Measurements from ENCODE around the gene ATAD5.
"Not testable (repeated sequence)": the region's sequence is repeated elsewhere in the genome, so short reads cannot be mapped to it uniquely, and the experiment has no call there.

ATAD5 gene

DNA sequence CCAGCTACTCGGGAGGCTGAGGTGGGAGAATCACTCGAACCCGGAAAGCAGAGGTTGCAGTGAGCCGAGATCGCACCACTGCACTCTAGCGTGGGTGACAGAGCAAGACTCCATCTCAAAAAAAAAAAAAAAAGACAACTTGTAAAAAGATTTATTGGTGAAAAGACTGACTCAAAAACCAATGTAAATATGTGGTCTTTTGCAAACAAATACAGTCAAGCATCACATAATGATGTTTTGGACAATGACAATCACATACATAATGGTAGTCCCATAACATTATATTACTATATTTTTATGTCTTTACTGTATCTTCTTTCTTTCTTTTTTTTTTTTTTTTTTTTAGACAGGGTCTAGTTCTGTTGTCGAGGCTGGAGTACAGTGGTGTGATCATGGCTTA, 15.6 kb upstream of the ATAD5 start:
- Histone ChIP-seq H3K27me3 (replicated peaks; ENCODE audit: control insufficient read depth, insufficient read depth, low read length) (no peaks in the 10 kb centered on the region), H3K4me3 (replicated peaks; ENCODE audit: low read depth, low read length) (no peak overlapping the region), H3K36me3 (ENCODE audit: control insufficient read depth, insufficient read depth, low read length) (no peaks in the 10 kb centered on the region; the same call in 1 of the 2 replicates)
- no peak for DNase-seq (ENCODE audit: extremely low read depth, insufficient read length)
- TF ChIP-seq, protein P1, sequence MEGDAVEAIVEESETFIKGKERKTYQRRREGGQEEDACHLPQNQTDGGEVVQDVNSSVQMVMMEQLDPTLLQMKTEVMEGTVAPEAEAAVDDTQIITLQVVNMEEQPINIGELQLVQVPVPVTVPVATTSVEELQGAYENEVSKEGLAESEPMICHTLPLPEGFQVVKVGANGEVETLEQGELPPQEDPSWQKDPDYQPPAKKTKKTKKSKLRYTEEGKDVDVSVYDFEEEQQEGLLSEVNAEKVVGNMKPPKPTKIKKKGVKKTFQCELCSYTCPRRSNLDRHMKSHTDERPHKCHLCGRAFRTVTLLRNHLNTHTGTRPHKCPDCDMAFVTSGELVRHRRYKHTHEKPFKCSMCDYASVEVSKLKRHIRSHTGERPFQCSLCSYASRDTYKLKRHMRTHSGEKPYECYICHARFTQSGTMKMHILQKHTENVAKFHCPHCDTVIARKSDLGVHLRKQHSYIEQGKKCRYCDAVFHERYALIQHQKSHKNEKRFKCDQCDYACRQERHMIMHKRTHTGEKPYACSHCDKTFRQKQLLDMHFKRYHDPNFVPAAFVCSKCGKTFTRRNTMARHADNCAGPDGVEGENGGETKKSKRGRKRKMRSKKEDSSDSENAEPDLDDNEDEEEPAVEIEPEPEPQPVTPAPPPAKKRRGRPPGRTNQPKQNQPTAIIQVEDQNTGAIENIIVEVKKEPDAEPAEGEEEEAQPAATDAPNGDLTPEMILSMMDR (IDR thresholded peaks at IDR 0.05; ENCODE audit: insufficient read depth, low read length, poor library complexity, severe bottlenecking), result no peak

DNA sequence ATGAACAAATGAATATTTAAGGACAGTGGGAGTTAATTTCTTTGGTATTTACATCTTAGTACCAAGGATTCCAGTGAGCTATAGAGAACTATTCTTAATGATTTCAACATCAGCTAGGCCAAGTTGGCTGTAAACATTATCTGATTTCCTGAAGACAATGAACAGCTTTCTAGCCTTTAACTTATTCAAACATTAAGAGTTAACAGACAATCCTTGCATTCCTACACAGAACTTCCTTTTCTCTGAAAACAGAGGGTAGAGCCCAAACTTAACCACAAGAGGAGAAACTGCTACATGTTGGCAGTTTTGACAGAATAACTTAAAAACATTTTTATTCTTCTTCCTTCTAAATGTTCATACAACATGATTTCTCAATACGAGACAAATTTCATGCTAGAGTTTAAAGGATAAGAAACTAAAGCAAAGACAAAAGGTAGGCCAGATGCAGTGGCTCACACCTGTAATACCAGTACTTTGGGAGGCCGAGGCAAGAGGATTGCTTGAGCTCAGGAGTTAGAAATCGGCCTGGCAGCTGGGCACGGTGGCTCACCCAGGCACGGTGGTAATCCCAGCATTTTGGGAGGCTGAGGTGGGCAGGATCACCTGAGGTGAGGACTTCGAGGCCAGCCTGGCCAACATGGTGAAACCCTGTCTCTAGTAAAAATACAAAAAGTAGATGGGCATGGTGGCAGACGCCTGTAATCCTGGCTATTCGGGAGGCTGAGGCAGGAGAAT, 11.6 kb upstream of the ATAD5 start:
- no peak for DNase-seq (ENCODE audit: extremely low read depth, insufficient read length)
- H3K4me3 ChIP-seq (replicated peaks; ENCODE audit: low read depth, low read length), result no peak overlapping the region

DNA sequence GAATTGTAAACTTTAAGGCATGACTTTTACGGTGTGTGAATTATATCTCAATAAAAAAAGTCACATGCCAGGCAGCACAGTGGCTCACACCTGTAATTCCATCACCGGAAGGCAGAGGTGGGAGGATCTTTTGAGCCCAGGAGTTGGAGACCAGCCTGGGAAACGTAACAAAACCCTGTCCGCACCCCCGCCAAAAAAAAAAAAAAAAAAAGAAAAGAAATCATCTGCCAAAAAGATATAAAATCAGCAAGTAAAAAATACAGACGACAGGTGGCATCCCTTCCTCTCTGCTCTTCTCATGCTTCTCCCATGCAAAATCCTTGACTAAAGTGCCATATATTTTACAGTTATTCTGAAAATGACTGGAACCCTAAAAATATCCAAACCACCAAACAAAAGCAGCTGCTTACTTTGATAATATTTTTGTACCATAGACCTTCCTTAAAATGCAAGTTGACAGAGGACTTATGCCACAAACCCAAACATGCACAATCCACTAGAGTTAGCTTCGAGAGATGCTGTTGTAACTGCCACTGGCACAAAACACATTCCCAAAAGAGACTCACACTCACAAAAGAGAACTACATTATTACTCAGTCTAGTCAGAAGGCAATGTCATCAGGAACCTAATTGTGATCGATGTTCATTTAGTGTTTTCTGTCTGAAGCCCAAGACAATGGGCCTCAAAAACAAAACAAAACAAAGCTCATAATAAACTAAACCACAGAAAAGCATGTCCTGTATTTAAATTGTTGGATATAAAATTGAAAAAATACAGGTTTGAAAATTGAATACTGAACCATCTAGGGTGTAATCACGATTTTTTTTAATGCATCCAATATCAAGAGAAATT, 9.7 kb upstream of the ATAD5 start:
- Histone ChIP-seq H3K36me3 (ENCODE audit: control insufficient read depth, insufficient read depth, low read length) (no peaks in the 10 kb centered on the region; the same call in 1 of the 2 replicates), H3K4me3 (replicated peaks; ENCODE audit: low read depth, low read length) (peak overlapping the region; percentile 81), H3K27me3 (replicated peaks; ENCODE audit: control insufficient read depth, insufficient read depth, low read length) (no peaks in the 10 kb centered on the region)
- DNase-seq (ENCODE audit: extremely low read depth, insufficient read length), result no peak
- TF ChIP-seq, protein P1 (IDR thresholded peaks at IDR 0.05; ENCODE audit: insufficient read depth, low read length, poor library complexity, severe bottlenecking), result no peak

More for the DNA sequence above, 11.6 kb upstream of the ATAD5 start:
- TF ChIP-seq, protein P1 (IDR thresholded peaks at IDR 0.05; ENCODE audit: insufficient read depth, low read length, poor library complexity, severe bottlenecking), result no peak
- H3K36me3 ChIP-seq (ENCODE audit: control insufficient read depth, insufficient read depth, low read length), result no peaks in the 10 kb centered on the region; the same call in 1 of the 2 replicates
- no peaks in the 10 kb centered on the region for H3K27me3 ChIP-seq (replicated peaks; ENCODE audit: control insufficient read depth, insufficient read depth, low read length)

DNA sequence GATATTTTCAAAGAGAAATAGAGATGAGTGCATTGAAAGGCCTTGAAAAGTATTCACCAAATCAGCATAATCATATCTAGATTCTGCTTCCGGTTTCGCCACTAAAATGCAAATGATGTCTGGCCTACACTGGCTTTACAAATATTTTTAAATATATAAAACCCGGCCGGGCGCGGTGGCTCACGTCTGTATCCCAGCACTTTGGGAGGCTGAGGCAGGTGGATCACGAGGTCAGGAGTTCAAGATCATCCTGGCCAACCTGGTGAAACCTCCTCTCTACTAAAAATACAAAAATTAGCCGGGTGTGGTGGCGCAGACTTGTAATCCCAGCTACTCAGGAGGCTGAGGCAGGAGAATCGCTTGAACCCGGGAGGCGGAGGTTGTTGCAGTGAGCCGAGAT, 8.8 kb upstream of the ATAD5 start:
- H3K36me3 ChIP-seq (ENCODE audit: control insufficient read depth, insufficient read depth, low read length), result not testable (repeated sequence)
- peak; percentile 52 for DNase-seq (ENCODE audit: extremely low read depth, insufficient read length)

DNA sequence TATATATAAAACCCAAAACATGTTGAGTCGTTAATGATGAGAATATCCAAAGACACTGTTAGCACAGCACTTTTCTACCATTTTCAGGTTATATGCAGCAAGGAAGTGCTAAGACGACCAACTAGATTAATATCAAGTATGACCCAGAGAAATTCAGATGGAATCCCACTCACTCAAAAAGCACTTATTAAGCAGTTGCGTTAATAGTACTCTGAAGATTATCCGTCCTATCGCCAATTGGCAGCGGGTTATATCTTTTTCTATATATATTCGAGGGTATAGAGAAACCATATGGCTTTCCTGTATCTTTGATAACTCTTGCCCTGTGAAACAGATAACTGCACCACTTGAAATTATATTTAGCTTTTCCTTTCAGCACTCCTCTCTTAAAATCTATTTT, 8.3 kb upstream of the ATAD5 start:
- H3K36me3 ChIP-seq (ENCODE audit: control insufficient read depth, insufficient read depth, low read length), result no peaks in the 10 kb centered on the region; the same call in 1 of the 2 replicates
- TF ChIP-seq, protein P1 (IDR thresholded peaks at IDR 0.05; ENCODE audit: insufficient read depth, low read length, poor library complexity, severe bottlenecking), result no peak
- DNase-seq (ENCODE audit: extremely low read depth, insufficient read length), result no peak

More for the DNA sequence above, 8.8 kb upstream of the ATAD5 start:
- not testable (repeated sequence) for H3K27me3 ChIP-seq (replicated peaks; ENCODE audit: control insufficient read depth, insufficient read depth, low read length)
- H3K4me3 ChIP-seq (replicated peaks; ENCODE audit: low read depth, low read length), result peak overlapping the region; percentile 81

DNA sequence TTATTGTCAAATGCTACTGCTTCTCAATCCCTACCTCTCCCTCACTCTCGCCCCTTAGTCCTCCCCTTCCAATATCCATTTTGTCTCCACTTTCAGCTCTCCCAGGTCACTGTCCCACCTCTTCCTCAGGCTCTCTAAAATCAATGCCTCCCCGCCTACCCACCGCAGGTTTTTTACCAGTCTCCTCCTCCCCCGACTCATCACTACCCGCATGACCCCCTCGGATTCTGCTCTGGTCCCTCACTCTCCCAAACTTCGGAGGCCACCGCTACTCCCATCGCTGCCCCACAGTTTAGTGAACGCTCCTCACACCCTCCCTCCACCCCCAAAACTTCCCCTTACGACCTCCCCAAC, 7.8 kb upstream of the ATAD5 start:
- peak overlapping the region; percentile 81 for H3K4me3 ChIP-seq (replicated peaks; ENCODE audit: low read depth, low read length)
- no peaks in the 10 kb centered on the region; the same call in 1 of the 2 replicates for H3K36me3 ChIP-seq (ENCODE audit: control insufficient read depth, insufficient read depth, low read length)
- TF ChIP-seq, protein P1 (IDR thresholded peaks at IDR 0.05; ENCODE audit: insufficient read depth, low read length, poor library complexity, severe bottlenecking), result no peak
- H3K27me3 ChIP-seq (replicated peaks; ENCODE audit: control insufficient read depth, insufficient read depth, low read length), result no peaks in the 10 kb centered on the region
- no peak for DNase-seq (ENCODE audit: extremely low read depth, insufficient read length)

More for the DNA sequence above, 8.3 kb upstream of the ATAD5 start:
- H3K4me3 ChIP-seq (replicated peaks; ENCODE audit: low read depth, low read length), result peak overlapping the region; percentile 81
- no peaks in the 10 kb centered on the region for H3K27me3 ChIP-seq (replicated peaks; ENCODE audit: control insufficient read depth, insufficient read depth, low read length)
